HG02678 (cell line): ENCODE measurements around the gene CD9.
"Not testable (repeated sequence)": the region's sequence is repeated elsewhere in the genome, so short reads cannot be mapped to it uniquely, and the experiment has no call there.

ENCODE experiments used
- ATAC-seq: cut with Tn5 transposase; IDR thresholded peaks from one replicate; pipeline ENCODE4 v1.9.1; 2021; ENCODE audit warnings: mild to moderate bottlenecking, moderate library complexity; ENCODE audit not compliant: unreplicated experiment

The CD9 gene

GRCh38 chr12:6198556-6198955 lies 1.6 kb upstream of the CD9 start:
- ATAC-seq, result no peak

GRCh38 chr12:6198985-6199530 lies 1.1 kb upstream of the CD9 start:
- no peak for ATAC-seq

- ATAC-seq, result no peak
Observed at GRCh38 chr12:6199531-6200255, 507 bp upstream of the CD9 start.

GRCh38 chr12:6201213-6201608 lies 1.0 kb downstream of the CD9 start:
- no peak for ATAC-seq

- ATAC-seq, result no peak
Observed at GRCh38 chr12:6201826-6202225, 1.6 kb downstream of the CD9 start.

- ATAC-seq, result no peak
Observed at GRCh38 chr12:6202304-6202703, 2.1 kb downstream of the CD9 start.

GRCh38 chr12:6202846-6203245 lies 2.6 kb downstream of the CD9 start:
- ATAC-seq, result no peak

- ATAC-seq, result no peak
Observed at GRCh38 chr12:6203601-6204000, 3.4 kb downstream of the CD9 start.

GRCh38 chr12:6204533-6205143 lies 4.4 kb downstream of the CD9 start:
- no peak for ATAC-seq

GRCh38 chr12:6205144-6205539 lies 4.9 kb downstream of the CD9 start:
- no peak for ATAC-seq

GRCh38 chr12:6205761-6206160 lies 5.6 kb downstream of the CD9 start:
- ATAC-seq, result no peak

- no peak for ATAC-seq
Observed at GRCh38 chr12:6206327-6206726, 6.1 kb downstream of the CD9 start.

GRCh38 chr12:6207259-6207925 lies 7.2 kb downstream of the CD9 start:
- no peak for ATAC-seq

GRCh38 chr12:6208130-6208529 lies 7.9 kb downstream of the CD9 start:
- no peak for ATAC-seq

- ATAC-seq, result not testable (repeated sequence)
Observed at GRCh38 chr12:6209428-6209827, 9.2 kb downstream of the CD9 start.

- ATAC-seq, result no peak
Observed at GRCh38 chr12:6211421-6211869, 11.2 kb downstream of the CD9 start.

- no peak for ATAC-seq
Observed at GRCh38 chr12:6212086-6212485, 11.9 kb downstream of the CD9 start.

- no peak for ATAC-seq
Observed at GRCh38 chr12:6213969-6214368, 13.8 kb downstream of the CD9 start.

- no peak for ATAC-seq
Observed at GRCh38 chr12:6214633-6215032, 14.4 kb downstream of the CD9 start.

GRCh38 chr12:6215120-6215807 lies 15.1 kb downstream of the CD9 start:
- ATAC-seq, result no peak

GRCh38 chr12:6215932-6216494 lies 15.8 kb downstream of the CD9 start:
- ATAC-seq, result no peak
